DOHH2 (cell line): ENCODE data around the gene MOK.

ENCODE experiments used
- CTCF ChIP-seq: fragments of 200-600 bp; sonication (generic); IDR thresholded peaks from one replicate; pipeline ENCODE4 v1.5.1; 2014; ENCODE audit warnings: antibody characterized with exemption, mild to moderate bottlenecking, low read depth, low read length; ENCODE audit not compliant: poor library complexity, severe bottlenecking
- EZH2phosphoT487 ChIP-seq: fragments of 200-600 bp; sonication (generic); IDR thresholded peaks from 2 replicates; pipeline ENCODE4 v1.6.1; 2017; ENCODE audit warnings: borderline replicate concordance, mild to moderate bottlenecking, antibody characterized with exemption, low read length, moderate library complexity, mixed read lengths

DNA sequence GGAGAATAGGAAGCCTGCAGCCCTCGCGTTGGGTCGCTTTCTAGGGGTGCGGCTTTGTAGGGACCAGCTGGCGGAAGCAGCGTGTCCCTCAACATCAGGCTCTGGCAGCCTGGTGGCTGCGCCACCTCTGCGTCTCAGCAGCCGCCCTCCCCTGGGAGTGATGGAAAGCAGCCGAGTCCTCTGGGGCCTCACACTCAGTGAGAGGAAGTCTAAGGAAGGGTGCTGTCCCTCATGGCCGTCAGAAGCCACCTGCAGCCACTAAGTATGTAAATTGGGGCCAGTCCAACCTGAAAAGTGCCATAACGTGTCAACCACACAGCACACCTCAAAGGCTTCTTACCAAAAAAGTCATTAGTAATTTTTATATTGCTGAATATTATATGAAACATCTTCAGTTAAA, 84.9 kb downstream of the MOK start:
- TF ChIP-seq CTCF (no peak), EZH2phosphoT487 (no peak)
